Lung microvascular endothelial cell (primary cell): ENCODE results near the gene SLC2A5. TPM values are rescaled to one million over a fixed set of nuclear protein-coding genes. Genes with fewer than 3 reads are reported as not detected.
"Not testable (repeated sequence)": the region's sequence is repeated elsewhere in the genome, so short reads cannot be mapped to it uniquely, and the experiment has no call there.

Source experiments
- DNase-seq, 2 donors: peaks; one replicate each; pipeline versions ENCODE4 v3.0.0 to v3.0.0-alpha.2; 2010; ENCODE audit warnings: low read depth in 2 of 2
- total RNA-seq: library from RNA; depleted of rRNA; stranded (reverse); fragments of >200 nt; gene quantifications from 2 replicates; pipeline ENCODE4 v1.2.1, GENCODE V29; 2014

Gene SLC2A5
- total RNA-seq, 1 donor from 2014 or later = 0.20 TPM

DNA sequence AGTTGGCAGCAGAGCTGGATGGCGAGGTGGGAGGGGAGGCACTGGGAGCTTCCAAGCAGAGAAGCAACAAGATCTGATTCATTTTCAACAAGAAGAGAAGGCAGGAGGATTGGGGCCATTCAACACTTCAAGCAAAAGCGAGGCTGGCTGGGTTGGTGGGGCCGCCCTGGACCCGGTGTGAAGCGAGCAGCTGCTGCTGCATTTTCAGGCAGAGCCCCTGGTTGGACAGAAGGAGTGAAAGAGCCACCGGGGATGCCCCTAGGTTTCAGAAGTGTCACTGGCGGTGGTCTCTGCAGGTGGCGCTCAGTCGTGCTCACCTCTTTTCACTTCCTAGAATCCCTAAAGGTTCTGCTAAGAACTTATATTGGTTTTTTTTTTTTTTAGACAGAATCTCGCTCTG, 61.2 kb downstream of the SLC2A5 start:
- DNase-seq = no peak

DNA sequence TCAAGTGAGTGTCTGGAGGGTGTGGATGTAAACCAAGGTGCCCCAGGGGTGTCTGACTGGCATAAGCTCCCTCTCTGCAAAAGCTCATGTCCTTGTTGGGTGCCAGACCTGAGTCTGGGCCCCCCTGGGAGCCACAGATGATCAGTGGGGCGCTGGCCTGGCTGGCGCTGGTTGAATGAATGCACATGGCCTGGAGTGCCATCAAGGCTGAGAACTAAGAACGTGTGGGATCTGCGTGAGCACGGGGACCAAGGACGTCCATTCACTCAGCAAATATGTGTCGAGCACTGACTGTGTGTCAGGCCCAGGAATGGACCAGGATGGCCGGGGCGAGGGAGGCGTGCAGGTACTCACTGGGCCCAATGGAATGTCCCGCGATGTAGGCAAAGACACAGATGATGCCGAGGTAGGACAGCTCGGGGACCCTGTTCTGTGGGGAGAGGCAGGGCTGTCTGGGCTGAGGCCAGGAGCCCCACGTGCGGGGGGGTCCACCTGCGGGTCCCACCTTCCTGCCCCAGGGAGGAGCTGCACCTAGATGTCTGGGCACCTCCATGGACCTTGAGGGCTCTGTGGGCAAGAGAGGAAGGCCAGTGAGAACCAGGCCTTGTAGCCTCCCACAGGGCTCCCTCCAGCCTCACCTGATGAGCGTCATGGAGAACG, 62.3 kb downstream of the SLC2A5 start:
- DNase-seq = no peak

DNA sequence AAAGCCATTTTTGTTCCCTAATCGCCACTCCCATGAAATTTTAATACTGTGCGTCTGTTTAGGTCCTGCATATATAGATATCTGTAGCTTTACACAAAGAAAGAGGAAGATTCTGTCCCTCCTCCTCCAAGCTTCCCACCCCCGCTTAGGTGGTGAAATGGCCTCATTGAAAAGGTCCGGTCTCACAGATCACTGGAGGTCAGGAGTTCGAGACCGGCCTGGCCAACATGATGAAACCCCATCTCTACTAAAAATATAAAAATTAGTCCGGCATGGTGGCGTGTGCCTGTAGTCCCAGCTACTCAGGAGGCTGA, 64.1 kb downstream of the SLC2A5 start:
- no peak for DNase-seq

DNA sequence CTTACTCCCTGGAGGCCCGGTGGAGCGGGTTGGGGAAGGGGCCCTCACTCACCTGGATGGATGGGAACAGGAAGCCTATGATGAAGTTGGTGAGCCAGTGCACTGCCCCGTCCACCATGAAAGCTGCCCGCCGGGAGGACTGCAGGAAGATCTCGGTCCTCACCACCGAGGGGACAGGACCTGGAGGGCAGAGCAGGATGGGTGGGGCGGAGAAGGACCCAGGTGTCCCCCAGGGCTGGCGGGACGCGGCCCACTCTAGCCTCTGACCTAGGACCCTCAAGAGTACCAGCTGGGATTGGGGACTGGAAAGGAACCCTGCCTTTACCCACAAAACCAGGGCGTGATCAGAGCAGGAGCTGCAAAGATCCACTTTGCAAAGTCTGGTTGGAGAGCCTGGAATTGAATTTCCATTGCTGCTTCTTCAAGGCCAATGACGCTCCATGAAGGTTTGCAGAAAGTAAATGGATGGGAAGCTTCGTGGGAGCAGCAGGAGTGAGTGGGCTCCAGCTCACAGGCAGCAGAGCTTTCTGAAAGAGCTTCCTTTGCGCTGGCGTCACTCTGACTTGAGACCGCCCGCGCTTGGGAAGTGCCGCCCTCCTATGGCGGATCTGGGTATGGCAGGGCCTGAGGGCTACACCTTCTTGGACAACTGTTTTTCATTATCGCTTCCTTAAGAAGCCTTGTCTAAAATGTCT, 64.6 kb downstream of the SLC2A5 start:
- peak; percentile 74 to 81 for DNase-seq

DNA sequence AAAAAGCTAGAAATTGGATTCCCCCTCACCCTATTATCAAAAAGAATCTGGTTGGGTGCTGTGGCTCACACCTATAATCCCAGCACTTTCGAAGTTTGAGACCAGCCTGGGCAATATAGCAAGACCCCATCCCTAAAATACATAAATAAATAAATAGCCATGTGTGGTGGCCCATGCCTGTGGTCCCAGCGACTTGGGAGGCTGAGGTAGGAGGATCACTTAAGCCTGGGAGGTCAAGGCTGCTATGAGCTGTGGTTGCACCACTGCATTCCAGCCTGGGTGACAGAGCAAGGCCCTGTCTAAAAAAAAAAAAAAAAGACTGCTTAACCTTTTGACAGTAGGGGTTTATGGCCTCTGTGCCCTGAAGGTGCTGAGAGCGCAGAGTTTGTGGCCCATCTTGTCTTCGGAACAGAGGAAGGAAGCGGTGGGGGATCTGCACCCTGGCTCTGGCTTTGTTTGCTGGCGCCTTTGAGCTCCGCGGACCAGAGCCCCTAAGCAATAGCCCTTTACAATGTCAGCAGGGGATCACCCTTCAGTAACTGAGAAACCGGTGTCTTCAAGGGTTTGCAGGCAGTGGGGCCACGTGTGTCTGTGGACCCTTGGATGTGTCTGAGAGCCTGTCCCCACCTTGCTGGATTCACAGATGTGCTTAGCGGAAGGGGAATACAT, 65.3 kb downstream of the SLC2A5 start:
- DNase-seq = no peak

DNA sequence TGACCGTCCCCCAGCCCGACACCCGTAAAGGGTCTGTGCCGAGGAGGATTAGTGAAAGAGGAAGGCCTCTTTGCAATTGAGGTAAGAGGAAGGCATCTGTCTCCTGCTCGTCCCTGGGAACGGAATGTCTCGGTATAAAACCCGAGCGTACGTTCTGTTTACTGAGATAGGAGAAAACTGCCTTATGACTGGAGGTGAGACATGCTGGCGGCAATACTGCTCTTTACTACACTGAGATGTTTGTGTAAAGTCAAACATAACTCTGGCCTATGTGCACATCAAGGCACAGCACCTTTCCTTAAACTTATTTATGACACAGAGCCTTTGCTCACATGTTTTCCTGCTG, 67.2 kb downstream of the SLC2A5 start:
- DNase-seq = not testable (repeated sequence)

DNA sequence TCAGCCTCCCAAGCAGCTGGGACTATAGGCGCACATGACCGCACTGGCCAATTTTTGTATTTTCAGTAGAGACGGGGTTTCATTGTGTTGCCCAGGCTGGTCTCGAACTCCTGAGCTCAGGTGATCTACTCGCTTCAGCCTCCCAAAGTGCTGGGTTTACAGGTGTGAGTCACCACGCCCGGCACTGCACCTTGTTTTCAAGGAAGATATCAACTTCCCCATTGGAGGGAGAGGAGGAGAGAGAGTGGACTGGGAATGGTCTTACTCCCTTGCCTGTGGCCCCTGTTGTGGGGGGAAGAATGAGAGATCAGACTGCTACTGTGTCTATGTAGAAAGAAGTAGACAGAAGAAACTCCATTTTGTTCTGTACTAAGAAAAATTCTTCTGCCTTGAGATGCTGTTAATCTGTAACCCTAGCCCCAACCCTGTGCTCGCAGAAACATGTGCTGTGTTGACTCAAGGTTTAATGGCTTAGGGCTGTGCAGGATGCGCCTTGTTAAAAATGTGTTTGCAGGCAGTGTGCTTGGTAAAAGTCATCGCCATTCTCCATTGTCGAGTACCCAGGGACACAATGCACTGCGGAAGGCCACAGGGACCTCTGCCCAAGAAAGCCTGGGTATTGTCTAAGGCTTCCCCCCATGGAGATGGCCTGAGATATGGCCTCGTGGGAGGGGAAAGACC, 67.8 kb downstream of the SLC2A5 start:
- not testable (repeated sequence) for DNase-seq

DNA sequence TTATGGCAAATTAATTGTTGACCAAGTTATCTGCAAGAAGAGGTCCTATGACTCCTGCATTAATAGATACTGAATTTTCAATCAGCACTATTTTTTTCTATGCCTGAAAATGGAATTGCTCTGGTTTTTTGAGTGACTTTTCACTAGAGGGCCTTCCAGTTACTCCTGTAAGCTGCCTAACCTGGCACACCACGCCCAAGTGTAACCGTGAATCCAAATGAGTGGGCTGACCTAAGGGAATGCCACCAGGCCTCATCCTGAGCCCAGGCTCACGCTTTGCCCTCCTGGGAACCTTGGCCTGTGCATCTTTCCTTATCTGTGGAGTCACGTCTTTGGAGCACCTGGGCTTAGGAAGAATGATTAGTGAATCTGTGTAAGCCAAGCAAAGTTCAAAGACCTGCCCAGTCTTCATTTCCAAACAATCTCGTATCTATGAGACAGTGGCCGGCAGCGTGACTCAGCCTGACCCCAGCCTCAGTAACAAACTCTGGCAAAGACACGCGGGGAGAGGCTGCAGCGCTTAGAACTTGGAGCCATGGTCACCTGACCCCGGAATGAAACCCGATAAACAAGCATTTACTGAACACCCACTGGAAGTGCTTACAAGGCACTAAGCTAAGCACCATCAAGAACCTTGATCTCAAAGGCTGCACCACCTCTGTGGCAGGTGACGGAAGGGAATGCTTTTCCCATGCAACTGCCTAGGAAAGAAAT, 75.3 kb downstream of the SLC2A5 start:
- DNase-seq = not testable (repeated sequence)

DNA sequence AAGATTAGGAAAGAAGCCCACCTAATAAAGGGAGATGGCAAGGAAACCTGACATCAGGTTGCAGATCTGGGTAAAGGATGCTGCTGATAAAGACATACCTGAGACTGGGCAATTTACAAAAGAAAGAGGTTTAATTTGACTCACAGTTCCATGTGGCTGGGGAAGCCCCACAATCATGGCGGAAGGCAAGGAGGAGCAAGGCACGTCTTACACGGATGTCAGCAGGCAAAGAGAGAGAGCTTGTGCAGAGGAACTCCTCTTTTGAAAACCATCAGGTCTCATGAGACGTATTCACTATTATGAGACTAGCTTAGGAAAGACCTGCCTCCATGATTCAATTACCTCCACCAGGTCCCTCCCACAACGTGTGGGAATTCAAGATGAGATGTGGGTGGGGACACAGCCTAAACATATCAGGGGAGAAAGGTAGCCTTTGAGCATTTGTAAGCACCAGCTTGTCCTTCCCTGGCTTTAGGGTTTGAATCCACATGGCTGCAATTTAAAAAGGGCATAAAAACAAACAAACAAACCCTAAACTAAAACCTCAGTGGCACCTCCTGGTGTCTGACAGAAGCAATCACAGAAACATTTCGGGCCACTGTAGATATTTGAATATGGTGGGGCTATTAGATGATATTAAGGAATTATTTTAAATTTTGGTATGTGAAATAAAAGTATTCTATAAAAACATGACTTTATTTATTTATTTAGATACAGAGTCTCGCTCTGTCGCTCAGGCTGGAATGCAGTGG, 76.3 kb downstream of the SLC2A5 start:
- no peak for DNase-seq

DNA sequence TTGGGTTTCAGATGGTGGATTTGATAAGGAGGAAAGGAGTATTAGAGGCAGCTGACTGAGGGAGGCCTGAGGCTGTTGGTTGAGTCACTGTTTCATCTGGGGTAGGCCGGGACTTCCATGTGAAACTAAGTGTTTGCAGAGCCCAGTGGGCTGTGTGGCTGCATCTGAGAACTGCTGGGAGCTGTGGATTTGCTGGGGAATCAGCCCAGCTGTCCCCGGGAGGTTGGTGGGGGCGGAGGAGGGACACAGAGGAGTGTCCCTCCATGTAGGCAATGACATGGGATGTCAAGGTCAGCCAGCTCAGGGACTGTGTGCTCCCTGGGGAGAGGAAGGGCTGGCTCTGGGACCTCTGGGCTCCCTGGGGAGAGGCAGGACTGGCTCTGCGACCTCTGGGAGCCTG, 79.6 kb downstream of the SLC2A5 start:
- DNase-seq = no peak

DNA sequence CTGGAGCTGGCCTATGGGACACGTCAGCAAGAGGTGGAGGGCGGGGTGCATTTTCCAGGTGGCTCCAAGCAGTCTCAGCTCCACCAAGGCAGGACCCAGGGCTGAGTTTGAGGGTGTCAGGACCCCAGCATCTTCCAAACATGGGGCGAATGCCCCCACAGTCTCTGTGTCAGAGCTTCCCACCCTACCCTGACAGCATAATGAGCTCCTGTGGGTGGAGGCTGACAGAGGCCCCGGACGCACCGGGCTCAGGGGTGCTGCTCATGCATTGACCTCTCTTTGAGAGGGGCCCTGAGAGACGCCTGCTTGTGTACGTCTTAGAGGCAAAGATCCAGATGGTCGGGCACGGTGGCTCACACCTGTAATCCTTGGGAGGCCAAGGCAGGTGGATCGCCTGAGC, 80.4 kb downstream of the SLC2A5 start:
- DNase-seq = no peak

DNA sequence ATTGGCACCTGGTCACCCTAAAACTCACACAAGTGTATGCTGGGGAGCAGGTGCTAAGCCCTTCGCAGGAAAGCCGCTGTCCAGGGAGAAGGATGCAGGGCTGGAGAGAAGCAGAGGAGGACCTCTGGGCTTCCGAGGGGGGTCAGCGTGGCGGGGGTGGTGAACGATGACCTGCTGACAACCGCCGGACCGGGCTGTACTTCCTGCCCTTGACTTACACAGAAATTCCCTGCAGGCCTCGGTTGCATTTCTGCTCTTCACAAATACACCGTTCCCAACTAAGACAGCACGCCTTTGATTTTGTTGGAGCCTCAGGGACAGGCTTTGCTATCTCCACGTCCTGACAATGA, 80.8 kb downstream of the SLC2A5 start:
- DNase-seq = no peak

DNA sequence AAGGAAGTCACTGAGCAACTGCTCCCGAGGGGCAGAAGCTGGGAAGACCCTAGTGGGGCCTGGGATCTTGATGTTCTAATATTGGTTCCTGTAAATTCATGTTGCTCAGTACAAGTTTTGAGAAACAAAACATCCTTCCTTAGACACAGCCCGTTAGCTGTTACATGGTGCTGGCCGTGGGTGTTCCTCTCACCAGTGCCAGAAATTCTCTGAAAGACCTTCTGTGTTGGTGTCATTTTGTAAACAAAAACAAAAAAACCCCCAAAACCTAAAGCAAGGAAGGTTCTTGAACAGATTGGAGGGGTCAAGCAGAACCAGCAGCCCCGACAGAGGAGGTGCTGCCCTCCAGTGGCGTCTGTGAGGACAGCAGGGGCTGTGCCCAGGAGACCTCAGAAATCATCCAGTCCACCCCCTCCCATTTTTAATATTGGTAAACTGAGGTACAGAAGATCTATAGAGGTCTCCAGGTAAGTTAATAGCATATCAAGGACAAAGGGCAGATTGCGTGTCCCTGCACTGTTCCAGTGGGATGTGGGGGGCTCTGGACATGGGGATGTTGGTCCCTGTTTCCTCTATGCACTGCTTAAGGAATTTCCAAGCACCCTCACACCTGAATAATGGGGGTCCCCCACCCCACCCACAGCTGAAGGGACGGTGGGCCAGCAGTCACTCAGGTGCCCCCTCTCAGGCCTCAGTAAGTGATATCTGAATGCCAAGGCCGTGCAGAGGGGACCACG, 81.4 kb downstream of the SLC2A5 start:
- peak; percentile 55 to 70 for DNase-seq

DNA sequence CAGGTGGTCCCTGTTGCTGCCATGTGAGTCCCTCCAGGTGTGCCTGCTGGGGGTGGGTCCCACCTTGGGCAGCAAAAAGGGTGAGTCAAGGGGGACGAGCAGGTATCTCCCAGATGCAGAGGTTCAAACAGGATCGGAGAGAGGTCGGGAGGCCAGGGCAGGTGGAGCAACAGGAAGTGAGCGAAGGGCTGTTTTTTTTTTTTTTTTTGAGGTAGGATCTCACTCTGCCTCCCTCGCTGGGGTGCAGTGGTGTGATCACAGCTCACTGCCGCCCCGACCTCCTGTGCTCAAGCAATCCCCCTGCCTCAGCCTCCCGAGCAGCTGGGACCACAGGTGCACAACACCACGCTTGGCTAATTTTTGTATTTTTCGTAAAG, 82.6 kb downstream of the SLC2A5 start:
- no peak for DNase-seq

DNA sequence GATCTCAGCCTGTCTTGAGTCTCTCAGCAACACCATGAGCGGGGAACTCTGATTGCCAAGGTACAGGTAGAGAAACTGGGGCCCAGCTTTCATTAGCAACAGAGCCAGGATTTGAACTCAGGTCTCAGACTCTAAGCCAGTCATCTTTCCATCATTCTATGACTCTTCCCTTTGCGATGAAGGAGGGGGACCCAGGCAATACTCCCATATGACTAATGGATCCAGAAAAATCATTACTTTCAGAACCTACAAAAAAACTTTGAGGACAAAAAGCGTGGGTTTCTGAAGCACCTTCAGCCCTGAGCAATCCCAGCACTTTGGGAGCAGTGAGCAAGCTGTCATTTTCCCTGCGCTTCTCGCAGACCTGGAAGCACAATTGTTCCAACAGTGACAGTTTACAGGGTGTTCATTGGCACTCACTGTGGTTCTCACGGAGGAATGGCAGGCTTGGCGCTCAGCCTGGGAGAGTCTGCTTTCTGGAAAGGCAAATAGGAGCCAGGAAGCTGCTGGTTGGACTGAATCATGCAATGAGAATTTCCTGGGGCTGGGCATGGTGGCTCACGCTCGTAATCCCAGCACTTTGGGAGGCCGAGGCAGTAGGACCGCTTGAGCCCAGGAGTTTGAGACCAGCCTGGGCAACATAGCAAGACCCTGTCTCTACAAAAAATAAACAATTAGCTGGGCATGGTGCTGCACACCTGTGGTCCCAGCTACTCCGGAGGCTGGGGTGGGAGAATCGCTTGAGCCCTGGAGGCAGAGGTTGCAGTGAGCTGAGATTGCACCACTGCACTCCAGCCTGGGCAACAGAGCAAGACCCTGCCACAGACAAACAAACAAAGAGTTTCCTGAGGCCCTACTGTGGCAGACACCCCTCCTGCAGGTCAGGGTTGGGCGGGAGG, 83.3 kb downstream of the SLC2A5 start:
- DNase-seq = peak; percentile 97 to 98
